ENCODE data around the gene PHF21A.
A peak's percentile ranks its signal among the peaks of the same experiment; 100 is the strongest.
"Not testable (repeated sequence)": the region's sequence is repeated elsewhere in the genome, so short reads cannot be mapped to it uniquely, and the experiment has no call there.

The PHF21A gene

GRCh38 chr11:45983471-45983845 lies 137.8 kb downstream of the PHF21A start:
- DNase-seq (ENCODE audit: low spot score) = no peak

GRCh38 chr11:45982656-45983470 lies 138.4 kb downstream of the PHF21A start:
- DNase-seq (ENCODE audit: low spot score) = no peak

DNA sequence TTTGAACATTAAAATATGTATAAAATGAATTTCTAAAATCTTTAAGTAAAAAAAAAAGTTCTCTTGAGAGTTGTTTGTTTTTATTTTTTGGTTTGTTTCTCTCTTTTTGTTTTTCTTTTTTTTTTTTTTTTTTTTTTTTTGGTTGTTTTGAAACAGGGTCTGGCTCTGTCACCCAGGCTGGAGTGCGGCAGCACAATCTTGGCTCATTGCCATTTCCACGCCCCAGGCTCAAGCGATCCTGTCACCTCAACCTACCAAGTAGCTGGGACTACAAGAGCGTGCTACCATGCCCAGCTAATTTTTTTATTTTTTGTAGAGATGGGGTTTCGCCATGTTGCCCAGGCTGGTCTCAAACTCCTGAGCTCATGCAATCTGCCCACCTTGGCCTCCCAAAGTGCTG lies 139.4 kb downstream of the PHF21A start:
- not testable (repeated sequence) for DNase-seq (ENCODE audit: low spot score)

DNA sequence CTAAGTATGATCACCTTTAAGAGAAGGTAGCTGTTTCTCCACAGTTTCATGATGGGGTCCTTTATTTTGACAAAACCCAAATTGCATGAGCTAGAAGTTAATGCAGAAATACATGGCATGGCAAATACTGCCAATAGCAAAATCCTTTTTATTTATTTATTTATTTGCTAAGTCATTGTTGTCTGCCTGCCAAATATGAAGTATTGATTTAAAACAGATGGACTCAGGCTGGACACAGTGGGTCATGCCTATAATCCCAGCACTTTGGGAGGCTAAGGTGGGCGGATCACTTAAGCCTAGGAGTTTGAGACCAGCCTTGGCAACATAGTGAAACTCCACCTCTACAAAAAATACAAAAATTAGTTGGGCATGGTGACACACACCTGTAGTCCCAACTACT lies 146.4 kb downstream of the PHF21A start:
- DNase-seq (ENCODE audit: low spot score) = no peak

GRCh38 chr11:45973601-45974000 lies 147.7 kb downstream of the PHF21A start:
- DNase-seq (ENCODE audit: low spot score) = no peak

GRCh38 chr11:45968901-45969300 lies 152.4 kb downstream of the PHF21A start:
- no peak for DNase-seq (ENCODE audit: low spot score)

- no peak for DNase-seq (ENCODE audit: low spot score)
Observed at GRCh38 chr11:45967506-45967905, 153.7 kb downstream of the PHF21A start.

DNA sequence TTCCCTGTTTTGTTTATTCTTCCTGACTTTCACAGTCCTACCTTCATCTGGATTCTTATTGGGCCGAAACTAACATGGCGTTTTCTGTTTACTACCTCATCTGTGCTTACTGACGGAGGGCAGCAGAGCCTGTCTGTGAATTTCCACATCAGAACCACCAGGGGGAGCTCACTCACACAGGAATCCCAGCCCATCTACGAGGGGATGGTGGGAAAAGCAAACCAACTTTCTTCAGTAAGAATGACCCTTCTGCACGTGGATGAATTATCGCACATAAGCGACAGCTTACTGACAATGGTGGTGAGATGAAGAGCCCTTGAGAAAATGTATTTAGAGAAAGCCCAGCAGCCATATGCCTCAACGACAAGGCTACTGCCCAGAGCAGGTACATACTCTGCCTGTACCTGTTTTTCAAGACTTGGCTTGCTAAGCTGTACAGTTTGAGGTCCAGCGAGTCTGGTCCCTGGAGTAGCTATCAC lies 156.3 kb downstream of the PHF21A start:
- peak; percentile 81 for DNase-seq (ENCODE audit: low spot score)

DNA sequence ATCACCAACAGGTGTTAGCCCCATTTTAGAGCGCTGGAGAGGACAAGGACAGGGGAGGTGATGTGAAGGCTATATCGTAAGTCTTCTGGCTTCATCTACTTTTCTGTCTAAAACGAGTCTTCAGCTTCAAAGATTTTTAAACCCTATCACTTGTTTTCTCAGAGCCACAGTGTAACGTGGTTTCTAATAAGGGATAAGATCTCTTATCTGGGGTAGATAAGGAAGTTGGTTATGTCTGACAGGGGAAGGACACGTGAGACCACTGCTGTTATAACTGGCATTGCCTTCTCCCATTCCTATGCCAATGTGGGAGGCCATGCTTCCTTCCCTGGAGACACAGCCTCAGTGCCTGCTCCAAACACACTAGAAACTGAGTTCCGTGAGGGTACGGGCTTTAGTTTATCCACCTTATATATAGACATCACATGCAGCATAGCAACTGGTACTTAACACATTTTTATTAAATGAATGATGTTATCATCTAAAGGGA lies 159.5 kb downstream of the PHF21A start:
- no peak for DNase-seq (ENCODE audit: low spot score)

- no peak for DNase-seq (ENCODE audit: low spot score)
Observed at GRCh38 chr11:45960387-45961095, 160.7 kb downstream of the PHF21A start.

DNA sequence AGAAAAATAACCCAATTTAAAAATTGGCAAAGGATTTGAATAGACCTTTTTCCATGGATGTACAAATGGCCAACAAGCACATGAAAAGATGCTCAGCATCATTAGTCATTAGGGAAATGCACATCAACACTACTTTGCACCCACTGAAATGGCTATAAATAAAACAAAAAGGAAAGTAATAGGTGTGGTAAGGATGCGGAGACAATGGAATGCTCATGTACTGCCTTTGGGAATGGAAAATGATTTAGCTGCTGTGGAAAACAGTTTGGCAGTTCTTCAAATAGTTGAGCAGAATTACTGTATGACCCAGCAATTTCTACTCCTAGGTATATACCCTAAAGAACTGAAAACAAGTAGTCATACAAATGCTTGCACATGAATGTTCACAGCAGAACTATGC lies 161.4 kb downstream of the PHF21A start:
- no peak for DNase-seq (ENCODE audit: low spot score)

DNA sequence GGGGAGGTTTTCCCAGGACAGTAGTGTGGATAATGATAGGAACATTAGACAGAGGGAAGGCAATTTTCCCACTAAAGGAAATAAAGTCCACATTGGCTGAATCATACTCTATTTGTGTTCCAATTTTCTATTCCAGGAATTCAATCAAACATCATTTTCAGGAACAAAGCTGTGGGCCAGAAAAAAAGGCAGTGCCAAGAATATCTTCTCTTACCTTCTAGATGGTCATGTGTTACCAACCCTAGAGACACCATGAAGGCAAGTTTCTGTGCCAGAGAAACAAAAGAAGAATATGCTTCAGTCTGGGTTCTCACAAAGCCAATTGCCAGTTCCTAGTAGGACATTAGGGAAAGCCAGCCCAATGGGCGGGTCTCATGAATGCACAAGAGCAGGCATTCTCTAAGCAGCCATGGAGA lies 171.3 kb downstream of the PHF21A start:
- peak; percentile 62 for DNase-seq (ENCODE audit: low spot score)

DNA sequence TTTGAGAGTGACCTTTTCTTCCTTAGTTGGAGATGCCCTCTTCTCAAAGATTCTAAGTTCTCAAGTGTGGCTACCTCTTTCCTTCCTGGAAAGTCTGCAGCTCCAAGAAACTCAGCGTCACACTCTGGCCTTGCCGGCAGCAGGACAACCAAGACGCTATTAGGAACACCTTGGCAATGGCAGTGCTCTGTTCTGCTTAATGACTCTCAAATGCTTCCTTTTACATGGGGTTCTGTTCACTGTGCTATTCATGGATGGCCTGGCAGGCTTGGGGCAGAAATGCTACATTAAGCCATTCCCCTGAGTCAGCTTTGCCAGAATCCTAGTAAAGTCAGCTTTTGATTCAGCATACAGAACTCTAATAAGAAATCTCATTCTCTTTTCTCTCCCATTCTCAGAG lies 172.9 kb downstream of the PHF21A start:
- DNase-seq (ENCODE audit: low spot score) = peak; percentile 60

GRCh38 chr11:45947885-45948284 lies 173.4 kb downstream of the PHF21A start:
- no peak for DNase-seq (ENCODE audit: low spot score)

DNA sequence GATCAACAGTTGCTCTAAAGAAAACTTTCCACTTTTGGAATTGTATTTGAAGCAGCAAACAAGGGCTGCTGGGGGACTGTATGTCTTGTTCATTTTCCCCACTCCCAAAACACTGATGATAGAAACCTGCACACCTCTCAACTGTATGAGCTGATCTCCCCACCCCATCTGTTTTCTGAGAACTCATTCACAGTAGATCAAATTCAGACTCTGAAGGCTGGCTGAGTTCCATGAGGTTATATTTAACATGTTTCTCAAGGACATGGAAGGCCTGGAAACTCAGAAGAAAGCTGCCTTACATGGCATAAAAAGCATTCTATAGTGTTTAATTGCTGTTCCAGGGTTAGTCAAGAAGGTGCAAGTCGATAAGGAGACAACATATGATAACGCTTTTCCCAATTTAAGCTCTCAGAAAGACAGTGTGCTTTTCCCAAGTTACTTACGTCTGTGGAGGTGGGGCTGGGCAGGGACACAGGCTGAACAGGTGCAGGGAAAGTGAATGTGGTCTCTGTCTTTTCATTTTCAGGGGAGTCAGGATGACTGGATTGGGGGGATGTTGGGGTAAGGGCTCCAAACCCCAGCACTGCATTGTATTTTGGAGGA lies 175.8 kb downstream of the PHF21A start:
- DNase-seq (ENCODE audit: low spot score) = no peak

DNA sequence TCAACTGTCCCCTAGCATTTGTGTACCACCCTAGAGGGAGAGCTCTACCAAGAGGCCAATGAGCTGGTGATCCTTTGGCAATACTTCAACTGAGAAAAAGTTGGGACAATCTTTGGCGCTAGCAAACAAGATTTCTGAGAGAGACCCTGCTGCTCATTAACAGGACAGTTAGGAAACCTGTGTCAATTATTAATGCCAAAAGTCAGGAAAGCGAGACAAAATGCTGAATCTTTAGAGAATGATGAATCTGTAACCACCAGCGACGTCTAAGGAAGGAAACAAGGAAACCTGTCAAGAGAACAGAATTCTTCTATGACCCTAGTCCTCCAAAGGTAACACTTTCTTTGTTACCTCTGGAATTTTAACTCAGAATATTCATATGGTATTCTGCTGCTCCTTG lies 178.9 kb downstream of the PHF21A start:
- DNase-seq (ENCODE audit: low spot score) = no peak

GRCh38 chr11:45941285-45941684 lies 180.0 kb downstream of the PHF21A start:
- no peak for DNase-seq (ENCODE audit: low spot score)

GRCh38 chr11:45939836-45940235 lies 181.4 kb downstream of the PHF21A start:
- DNase-seq (ENCODE audit: low spot score) = no peak

DNA sequence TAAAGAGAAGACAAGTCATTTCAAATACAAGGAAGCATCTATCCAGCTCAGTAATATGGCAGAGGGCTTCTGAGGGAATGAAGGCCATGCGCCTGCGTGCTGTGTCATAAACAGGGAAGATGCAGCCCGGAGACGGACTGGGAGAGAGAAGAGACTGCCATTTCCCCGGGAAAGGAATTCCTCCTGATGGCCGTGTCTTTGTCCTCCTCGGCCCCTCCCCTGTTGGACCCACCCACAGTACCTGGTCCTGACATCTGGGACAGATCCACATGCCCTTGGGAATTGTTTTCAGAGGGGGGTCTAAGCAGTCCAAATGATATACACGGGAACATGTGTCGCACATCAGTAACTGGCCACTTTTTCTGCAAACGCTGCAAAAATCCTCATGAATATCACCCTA lies 183.3 kb downstream of the PHF21A start:
- no peak for DNase-seq (ENCODE audit: low spot score)

DNA sequence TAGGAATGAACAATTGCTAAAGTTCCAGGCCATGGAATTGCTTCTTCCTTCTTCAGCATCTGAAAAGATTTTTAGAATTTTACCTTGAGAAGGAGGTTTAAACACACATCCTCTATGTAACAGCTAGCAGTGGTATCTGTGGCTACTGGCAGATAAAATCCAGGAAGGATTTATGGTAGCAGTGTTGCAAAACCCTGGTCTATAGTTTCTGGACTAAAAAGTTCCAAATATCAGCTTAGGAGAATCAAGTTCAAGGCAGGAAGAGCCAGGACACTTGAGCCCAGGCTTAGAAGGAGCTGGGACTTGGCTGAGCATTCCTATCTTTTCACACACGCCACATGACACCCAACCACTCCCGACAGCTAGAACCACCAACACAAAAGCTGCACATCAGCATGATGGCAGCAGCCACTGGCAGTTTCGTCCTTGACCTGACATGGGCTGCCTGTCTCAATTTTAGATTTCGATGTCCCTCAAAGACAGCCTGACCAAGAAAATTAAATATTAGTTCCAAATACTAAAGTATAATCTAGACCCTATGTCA lies 184.7 kb downstream of the PHF21A start:
- no peak for DNase-seq (ENCODE audit: low spot score)

- no peak for DNase-seq (ENCODE audit: low spot score)
Observed at GRCh38 chr11:45935349-45936064, 185.7 kb downstream of the PHF21A start.
